Liver (tissue), 9 donors: ENCODE results near the gene HNRNPL. TPM values are rescaled to one million over a fixed set of nuclear protein-coding genes. Genes with fewer than 3 reads are reported as not detected.
A peak's percentile ranks its signal among the peaks of the same experiment; 100 is the strongest.

Experiments used
- DNase-seq: peaks from one replicate; pipeline ENCODE4 v3.0.0-alpha.2; 2017; ENCODE audit warnings: low spot score
- H3K27ac ChIP-seq, 2 donors: one replicate each; pipeline ENCODE4 v1.7.0; 2013; ENCODE audit warnings: inconsistent platforms in 2 of 2, low read length in 2 of 2, control low read depth in 1 of 2, low read depth in 1 of 2, mild to moderate bottlenecking in 1 of 2
- H3K27me3 ChIP-seq, 4 donors: one replicate each; pipeline versions ENCODE4 v1.6.1 to v1.7.0; 2013; ENCODE audit warnings: low read length in 3 of 4, inconsistent platforms in 1 of 4, mild to moderate bottlenecking in 1 of 4, moderate library complexity in 1 of 4; ENCODE audit not compliant: control insufficient read depth in 4 of 4, insufficient read depth in 4 of 4
- H3K36me3 ChIP-seq, 4 donors: one replicate each; pipeline versions ENCODE4 v1.6.1 to v1.7.0; 2013; ENCODE audit warnings: low read length in 3 of 4, mild to moderate bottlenecking in 3 of 4, low read depth in 1 of 4, moderate library complexity in 1 of 4; ENCODE audit not compliant: control insufficient read depth in 4 of 4, insufficient read depth in 3 of 4
- H3K4me1 ChIP-seq, 4 donors: one replicate each; pipeline versions ENCODE4 v1.6.1 to v1.7.0; 2013; ENCODE audit warnings: low read length in 3 of 4, mild to moderate bottlenecking in 3 of 4, moderate library complexity in 1 of 4; ENCODE audit not compliant: control insufficient read depth in 4 of 4, insufficient read depth in 4 of 4
- H3K4me3 ChIP-seq, 3 donors: one replicate each; pipeline versions ENCODE4 v1.6.1 to v1.7.0; 2013; ENCODE audit warnings: low read length in 3 of 3, control low read depth in 1 of 3, low read depth in 1 of 3, mild to moderate bottlenecking in 1 of 3
- H3K9ac ChIP-seq, 2 donors: one replicate each; pipeline ENCODE4 v1.7.0; 2013; ENCODE audit warnings: low read length in 2 of 2, mild to moderate bottlenecking in 2 of 2, moderate library complexity in 2 of 2, control low read depth in 1 of 2, low read depth in 1 of 2
- H3K9me3 ChIP-seq, 4 donors: one replicate each; pipeline versions ENCODE4 v1.6.1 to v1.7.0; 2013; ENCODE audit warnings: low read length in 3 of 4; ENCODE audit not compliant: control insufficient read depth in 4 of 4
- ATF3 ChIP-seq: IDR thresholded peaks from 2 replicates; pipeline ENCODE4 v1.6.1; 2016; ENCODE audit warnings: antibody characterized with exemption
- FOXA2 ChIP-seq: IDR thresholded peaks from 2 replicates; pipeline ENCODE4 v1.6.1; 2016; ENCODE audit warnings: antibody characterized with exemption
- GABPA ChIP-seq, 2 donors: IDR thresholded peaks in 1 of 2; conservative IDR thresholded peaks in 1 of 2; 2 replicates each; pipeline ENCODE4 v1.6.1; 2016; ENCODE audit warnings: antibody characterized with exemption in 2 of 2, mild to moderate bottlenecking in 1 of 2, moderate library complexity in 1 of 2
- HNF4A ChIP-seq, 2 donors: conservative IDR thresholded peaks; 2 replicates each; pipeline ENCODE4 v1.6.1; 2016; ENCODE audit warnings: antibody characterized with exemption in 2 of 2, mild to moderate bottlenecking in 2 of 2
- HNF4G ChIP-seq: IDR thresholded peaks from 2 replicates; pipeline ENCODE4 v1.6.1; 2016; ENCODE audit warnings: antibody characterized with exemption
- JUND ChIP-seq, 2 donors: IDR thresholded peaks; 2 replicates each; pipeline ENCODE4 v1.6.1; 2016; ENCODE audit warnings: antibody characterized with exemption in 2 of 2
- MAX ChIP-seq: IDR thresholded peaks from 2 replicates; pipeline ENCODE4 v1.6.1; 2016; ENCODE audit warnings: antibody characterized with exemption
- NR2F2 ChIP-seq: IDR thresholded peaks from 2 replicates; pipeline ENCODE4 v1.6.1; 2016; ENCODE audit warnings: antibody characterized with exemption
- RAD21 ChIP-seq, 2 donors: IDR thresholded peaks; 2 replicates each; pipeline ENCODE4 v1.6.1; 2016; ENCODE audit warnings: antibody characterized with exemption in 2 of 2, mild to moderate bottlenecking in 2 of 2
- REST ChIP-seq: IDR thresholded peaks from 2 replicates; pipeline ENCODE4 v1.6.1; 2016; ENCODE audit warnings: antibody characterized with exemption, mild to moderate bottlenecking
- RXRA ChIP-seq, 2 donors: IDR thresholded peaks; 2 replicates each; pipeline ENCODE4 v1.6.1; 2017 to 2018; ENCODE audit warnings: antibody characterized with exemption in 2 of 2, mild to moderate bottlenecking in 1 of 2
- SP1 ChIP-seq: IDR thresholded peaks from 2 replicates; pipeline ENCODE4 v1.6.1; 2018; ENCODE audit warnings: antibody characterized with exemption, mild to moderate bottlenecking
- TAF1 ChIP-seq: conservative IDR thresholded peaks from 2 replicates; pipeline ENCODE4 v1.6.1; 2016; ENCODE audit warnings: antibody characterized with exemption, mild to moderate bottlenecking
- YY1 ChIP-seq: IDR thresholded peaks from 2 replicates; pipeline ENCODE4 v1.6.1; 2016; ENCODE audit warnings: antibody characterized with exemption, mild to moderate bottlenecking
- WGBS: extraction: QIAGEN DNeasy Blood & Tissue Kit; methylation state at CpG from one replicate; pipeline ENCODE4 v1.1.7; 2013; 5-methylcytosine and 5-hydroxymethylcytosine counted together
- polyA plus RNA-seq, 2 donors: library from polyadenylated mRNA; stranded (reverse) in 1 of 2; unstranded in 1 of 2; fragments of 200-250 nt in 1 of 2; fragments of >200 nt in 1 of 2; fragmentation: Nextera tagmentation in 1 of 2; extraction: Ambion mirVana in 1 of 2; gene quantifications; one replicate each; pipeline versions ENCODE4 v1.2.1 to v1.2.3, GENCODE V29; 2013 to 2015
- total RNA-seq, 2 donors: library from RNA; depleted of rRNA; stranded (reverse); fragments of >200 nt; gene quantifications; one replicate each; pipeline ENCODE4 v1.2.3, GENCODE V29; 2014
- TF ChIP-seq, protein P1 (sequence below): IDR thresholded peaks from 2 replicates; pipeline ENCODE4 v1.6.1; 2016; ENCODE audit warnings: antibody characterized with exemption
- TF ChIP-seq, protein P2 (sequence below): fragments of 150-350 bp; IDR thresholded peaks from 2 replicates; pipeline ENCODE4 v1.5.1; 2017; ENCODE audit warnings: improper control_type of control experiment, low read depth, low read length; ENCODE audit not compliant: missing input control
- donor health status: healthy.
- donor health status: healthy.
- donor health status: healthy.
- donor health status: healthy.
- donor health status: healthy.

HNRNPL gene
- total and polyA plus RNA-seq, 4 donors, result 50.4 to 166 (median 95.6) TPM

DNA sequence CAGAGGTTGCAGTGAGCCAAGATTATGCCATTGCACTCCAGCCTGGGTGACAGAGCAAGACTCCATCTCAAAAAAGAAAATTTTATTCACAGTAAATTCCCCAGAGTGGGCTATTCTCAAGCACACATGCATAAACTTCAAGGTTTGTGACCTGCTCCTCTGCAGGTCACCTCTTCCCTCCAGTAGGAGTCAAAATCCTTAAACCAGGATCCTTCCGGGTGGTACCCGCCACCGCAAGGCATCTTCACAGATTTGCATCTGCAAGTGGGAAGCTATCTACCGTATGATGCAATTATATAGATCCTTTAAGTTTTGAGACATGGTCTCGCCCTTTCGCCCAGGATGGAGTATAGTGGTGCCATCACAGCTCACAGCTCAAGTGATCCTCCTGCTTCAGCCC lies 15.2 kb downstream of the HNRNPL start:
- H3K27ac ChIP-seq, result peak overlapping the region; percentile 7 to 31
- TF ChIP-seq, protein P1, sequence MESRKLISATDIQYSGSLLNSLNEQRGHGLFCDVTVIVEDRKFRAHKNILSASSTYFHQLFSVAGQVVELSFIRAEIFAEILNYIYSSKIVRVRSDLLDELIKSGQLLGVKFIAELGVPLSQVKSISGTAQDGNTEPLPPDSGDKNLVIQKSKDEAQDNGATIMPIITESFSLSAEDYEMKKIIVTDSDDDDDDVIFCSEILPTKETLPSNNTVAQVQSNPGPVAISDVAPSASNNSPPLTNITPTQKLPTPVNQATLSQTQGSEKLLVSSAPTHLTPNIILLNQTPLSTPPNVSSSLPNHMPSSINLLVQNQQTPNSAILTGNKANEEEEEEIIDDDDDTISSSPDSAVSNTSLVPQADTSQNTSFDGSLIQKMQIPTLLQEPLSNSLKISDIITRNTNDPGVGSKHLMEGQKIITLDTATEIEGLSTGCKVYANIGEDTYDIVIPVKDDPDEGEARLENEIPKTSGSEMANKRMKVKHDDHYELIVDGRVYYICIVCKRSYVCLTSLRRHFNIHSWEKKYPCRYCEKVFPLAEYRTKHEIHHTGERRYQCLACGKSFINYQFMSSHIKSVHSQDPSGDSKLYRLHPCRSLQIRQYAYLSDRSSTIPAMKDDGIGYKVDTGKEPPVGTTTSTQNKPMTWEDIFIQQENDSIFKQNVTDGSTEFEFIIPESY, result no peak
- no peak for TF ChIP-seq SP1
- TF ChIP-seq MAX, result no peak
- TF ChIP-seq FOXA2, result no peak
- TF ChIP-seq TAF1, result no peak
- TF ChIP-seq JUND (IDR thresholded peaks at IDR 0.05), result no peak
- TF ChIP-seq HNF4A (conservative IDR thresholded peaks at IDR 0.05), result no peak
- no peak for TF ChIP-seq REST
- no peak for TF ChIP-seq ATF3
- TF ChIP-seq, protein P2, sequence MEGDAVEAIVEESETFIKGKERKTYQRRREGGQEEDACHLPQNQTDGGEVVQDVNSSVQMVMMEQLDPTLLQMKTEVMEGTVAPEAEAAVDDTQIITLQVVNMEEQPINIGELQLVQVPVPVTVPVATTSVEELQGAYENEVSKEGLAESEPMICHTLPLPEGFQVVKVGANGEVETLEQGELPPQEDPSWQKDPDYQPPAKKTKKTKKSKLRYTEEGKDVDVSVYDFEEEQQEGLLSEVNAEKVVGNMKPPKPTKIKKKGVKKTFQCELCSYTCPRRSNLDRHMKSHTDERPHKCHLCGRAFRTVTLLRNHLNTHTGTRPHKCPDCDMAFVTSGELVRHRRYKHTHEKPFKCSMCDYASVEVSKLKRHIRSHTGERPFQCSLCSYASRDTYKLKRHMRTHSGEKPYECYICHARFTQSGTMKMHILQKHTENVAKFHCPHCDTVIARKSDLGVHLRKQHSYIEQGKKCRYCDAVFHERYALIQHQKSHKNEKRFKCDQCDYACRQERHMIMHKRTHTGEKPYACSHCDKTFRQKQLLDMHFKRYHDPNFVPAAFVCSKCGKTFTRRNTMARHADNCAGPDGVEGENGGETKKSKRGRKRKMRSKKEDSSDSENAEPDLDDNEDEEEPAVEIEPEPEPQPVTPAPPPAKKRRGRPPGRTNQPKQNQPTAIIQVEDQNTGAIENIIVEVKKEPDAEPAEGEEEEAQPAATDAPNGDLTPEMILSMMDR, result no peak
- TF ChIP-seq RAD21 (IDR thresholded peaks at IDR 0.05), result no peak
- no peak for TF ChIP-seq GABPA (IDR thresholded peaks at IDR 0.05 in 1 of 2, conservative IDR thresholded peaks at IDR 0.05 in 1 of 2)
- TF ChIP-seq HNF4G, result no peak
- peaks cover 17 to 35% (median 32%) of the 10 kb centered on the region in 4 donors for H3K36me3 ChIP-seq

DNA sequence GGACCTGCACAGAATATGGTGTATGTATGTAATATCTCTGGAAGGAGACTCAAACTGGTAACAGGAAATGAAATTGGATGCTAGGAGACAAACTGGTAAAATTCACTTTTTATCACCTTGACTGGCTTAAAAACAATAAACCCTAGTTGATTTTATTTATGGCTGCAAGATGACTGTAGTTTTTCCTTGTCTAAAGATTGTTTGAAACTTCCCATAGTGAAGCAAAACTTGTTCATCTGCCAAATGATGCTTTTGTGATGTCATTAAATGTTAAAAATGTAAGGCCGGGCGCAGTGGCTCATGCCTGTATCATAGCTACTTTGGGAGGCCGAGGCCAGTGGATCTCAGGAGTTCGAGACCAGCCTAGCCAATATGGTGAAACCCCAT lies 15.7 kb downstream of the HNRNPL start:
- WGBS, result 94% methylated on average over 4 of the region's 4 CpGs
- H3K27ac ChIP-seq, result peak overlapping the region in 1 of 2 donors; percentile 7
- H3K9me3 ChIP-seq, result no peaks in the 10 kb centered on the region
- no peaks in the 10 kb centered on the region for H3K27me3 ChIP-seq
- no peak for DNase-seq
- peaks cover 16 to 70% (median 52%) of the 10 kb centered on the region in 4 donors for H3K4me1 ChIP-seq
- peaks cover 17 to 31% (median 28%) of the 10 kb centered on the region in 4 donors for H3K36me3 ChIP-seq
- no peak overlapping the region for H3K9ac ChIP-seq
- no peak overlapping the region for H3K4me3 ChIP-seq
- TF ChIP-seq SP1 (no peak), RXRA (IDR thresholded peaks at IDR 0.05) (no peak), REST (no peak), NR2F2 (no peak), RAD21 (IDR thresholded peaks at IDR 0.05) (no peak), FOXA2 (no peak), YY1 (no peak), TAF1 (no peak), GABPA (IDR thresholded peaks at IDR 0.05 in 1 of 2, conservative IDR thresholded peaks at IDR 0.05 in 1 of 2) (no peak), MAX (no peak), HNF4G (no peak)
- TF ChIP-seq, protein P2, result no peak

More for the DNA sequence above, 15.2 kb downstream of the HNRNPL start:
- Histone ChIP-seq H3K9me3 (no peaks in the 10 kb centered on the region), H3K4me3 (no peak overlapping the region), H3K27me3 (no peaks in the 10 kb centered on the region), H3K4me1 (peaks cover 13 to 71% (median 55%) of the 10 kb centered on the region in 4 donors), H3K9ac (no peak overlapping the region)
- no peak for DNase-seq
- WGBS, result 97% methylated on average over 6 of the region's 6 CpGs
